ENCODE data around the gene ITPRIPL2. TPM values are rescaled to one million over a fixed set of nuclear protein-coding genes. Genes with fewer than 3 reads are reported as not detected.

ITPRIPL2 gene
- total and polyA plus RNA-seq, 2 of the 13 experiments (the other 11 are each of a cell fraction or from before 2014, with no cell fraction given) = 5.9 to 12.6 TPM

- TF ChIP-seq ZBTB40 (IDR thresholded peaks at IDR 0.05) = no peak
- TF ChIP-seq ZBTB40 (CRISPR knock-in tag; IDR thresholded peaks at IDR 0.05) = peak; percentile 61
- 0 out of 2 replicates have a peak, but pooled peaks have one; percentile 49 for TF ChIP-seq FIP1L1 (IDR thresholded peaks at IDR 0.05; ENCODE audit: borderline replicate concordance, insufficient read depth, low read depth, low read length)
- no peak for TF ChIP-seq CBFB (CRISPR knock-in tag; IDR thresholded peaks at IDR 0.05)
- no peak for TF ChIP-seq ZNF460 (CRISPR knock-in tag; IDR thresholded peaks at IDR 0.05; ENCODE audit: borderline replicate concordance)
- no peak for TF ChIP-seq ZNF800 (CRISPR knock-in tag; IDR thresholded peaks at IDR 0.05)
- no peak for TF ChIP-seq ZFP36L1 (CRISPR knock-in tag; IDR thresholded peaks at IDR 0.05)
- no peak for TF ChIP-seq ZNF691 (CRISPR knock-in tag; IDR thresholded peaks at IDR 0.05; ENCODE audit: borderline replicate concordance, low read depth)
- TF ChIP-seq TRIM22 (IDR thresholded peaks at IDR 0.05) = no peak
- TF ChIP-seq NRL (CRISPR knock-in tag; IDR thresholded peaks at IDR 0.05; ENCODE audit: borderline replicate concordance) = no peak
- TF ChIP-seq MTA1 (CRISPR knock-in tag; IDR thresholded peaks at IDR 0.05; ENCODE audit: borderline replicate concordance) = no peak
- TF ChIP-seq ZNF660 (CRISPR knock-in tag; IDR thresholded peaks at IDR 0.05; ENCODE audit: borderline replicate concordance, low read depth) = no peak
- no peak for TF ChIP-seq NFYC (CRISPR knock-in tag; IDR thresholded peaks at IDR 0.05)
- no peak for TF ChIP-seq ATRX (CRISPR knock-in tag; IDR thresholded peaks at IDR 0.05; ENCODE audit: borderline replicate concordance)
- TF ChIP-seq NFE2L2 (IDR thresholded peaks at IDR 0.05; ENCODE audit: low read length) = peak; percentile 8; the same call in 1 of the 2 replicates
- no peak for TF ChIP-seq REXO4 (CRISPR knock-in tag; IDR thresholded peaks at IDR 0.05; ENCODE audit: borderline replicate concordance)
These were observed 9.9 kb downstream of the ITPRIPL2 start (continued) for GRCh38 chr16:19123535-19124178.

Measured in HepG2 (cell line).